GM12878 (cell line): Measurements from ENCODE around the gene HERPUD2. TPM values are rescaled to one million over a fixed set of nuclear protein-coding genes. Genes with fewer than 3 reads are reported as not detected.
A peak's percentile ranks its signal among the peaks of the same experiment; 100 is the strongest.

Source experiments
- KDM1A ChIP-seq: fragments of 200-600 bp; sonication (generic); IDR thresholded peaks from 2 replicates; pipeline ENCODE4 v1.6.1; 2016; ENCODE audit warnings: borderline replicate concordance
- NFYB ChIP-seq: IDR thresholded peaks from 2 replicates; pipeline ENCODE4 v1.6.1; 2011; ENCODE audit warnings: low read depth, mild to moderate bottlenecking, low read length, improper control_type of control experiment, moderate library complexity; ENCODE audit not compliant: insufficient read depth
- NR2C2 ChIP-seq: IDR thresholded peaks from 2 replicates; pipeline ENCODE4 v1.6.1; 2011; ENCODE audit warnings: borderline replicate concordance, low read depth; ENCODE audit not compliant: control insufficient read depth, insufficient read length
- PML ChIP-seq: IDR thresholded peaks from 2 replicates; pipeline ENCODE4 v1.6.1; 2012; ENCODE audit warnings: low read length, inconsistent platforms
- POLR2AphosphoS2 ChIP-seq: IDR thresholded peaks from 2 replicates; pipeline ENCODE4 v1.6.1; 2011; ENCODE audit warnings: low read depth, mild to moderate bottlenecking, low read length, improper control_type of control experiment, moderate library complexity
- POLR2AphosphoS5 ChIP-seq: IDR thresholded peaks from 2 replicates; pipeline ENCODE4 v1.6.1; 2011; ENCODE audit warnings: mild to moderate bottlenecking, low read length, inconsistent platforms
- SP1 ChIP-seq: IDR thresholded peaks from one replicate; pipeline ENCODE4 v1.6.1; 2011; ENCODE audit warnings: low read depth, low read length
- ZNF217 ChIP-seq: fragments of 450-650 bp; IDR thresholded peaks from 2 replicates; pipeline ENCODE4 v1.6.1; 2017; ENCODE audit warnings: antibody characterized with exemption, mild to moderate bottlenecking
- ZSCAN29 ChIP-seq: fragments of 450-650 bp; IDR thresholded peaks from 2 replicates; pipeline ENCODE4 v1.6.1; 2017; ENCODE audit warnings: mild to moderate bottlenecking, moderate library complexity
- ZZZ3 ChIP-seq: IDR thresholded peaks from 2 replicates; pipeline ENCODE4 v1.6.1; 2011; ENCODE audit warnings: low read depth; ENCODE audit not compliant: control insufficient read depth, insufficient read length
- polyA plus RNA-seq, 11 experiments: library from polyadenylated mRNA; depleted of rRNA in 4 of 11; unstranded in 6 of 11; stranded (reverse) in 5 of 11; fragments of >200 nt; fragmentation: Nextera tagmentation in 4 of 11; fragmentation: Illumina TruSeq in 1 of 11; extraction: Ambion mirVana in 4 of 11; extraction: Trizol in 1 of 11; gene quantifications; 1 replicate in 1 of 11; 2 replicates in 10 of 11; pipeline versions ENCODE4 v1.2.1 to v1.2.3, GENCODE V29; 2011 to 2016; ENCODE audit warnings: inconsistent platforms in 2 of 11, missing spikeins in 2 of 11, low read depth in 1 of 11
- total RNA-seq, 4 experiments: library from RNA; depleted of rRNA in 3 of 4; stranded (reverse); fragments of >200 nt in 3 of 4; fragmentation: Illumina TruSeq in 1 of 4; extraction: Trizol in 1 of 4; gene quantifications; 2 replicates each; pipeline versions ENCODE4 v1.2.1 to v1.2.3, GENCODE V29; 2013 to 2021
- TF ChIP-seq, protein P1 (sequence below): fragments of 450-650 bp; IDR thresholded peaks from 2 replicates; pipeline ENCODE4 v1.6.1; 2017; ENCODE audit warnings: antibody characterized with exemption, mild to moderate bottlenecking, moderate library complexity
- TF ChIP-seq, protein P2 (sequence below): IDR thresholded peaks from 2 replicates; pipeline ENCODE4 v1.6.1; 2011; ENCODE audit warnings: low read depth, low read length, improper control_type of control experiment, borderline replicate concordance
- TF ChIP-seq, protein P3 (sequence below): fragments of 450-650 bp; IDR thresholded peaks from 2 replicates; pipeline ENCODE4 v1.6.1; 2016; ENCODE audit warnings: mild to moderate bottlenecking, moderate library complexity, borderline replicate concordance
- TF ChIP-seq, protein P4 (sequence below): fragments of 450-650 bp; IDR thresholded peaks from 2 replicates; pipeline ENCODE4 v1.6.1; 2017; ENCODE audit warnings: mild to moderate bottlenecking, moderate library complexity

HERPUD2 gene
- total and polyA plus RNA-seq, 10 of the 15 experiments (the other 5 are each of a cell fraction or from before 2014, with no cell fraction given): 4.7 to 69.6 (median 13.9) TPM

DNA sequence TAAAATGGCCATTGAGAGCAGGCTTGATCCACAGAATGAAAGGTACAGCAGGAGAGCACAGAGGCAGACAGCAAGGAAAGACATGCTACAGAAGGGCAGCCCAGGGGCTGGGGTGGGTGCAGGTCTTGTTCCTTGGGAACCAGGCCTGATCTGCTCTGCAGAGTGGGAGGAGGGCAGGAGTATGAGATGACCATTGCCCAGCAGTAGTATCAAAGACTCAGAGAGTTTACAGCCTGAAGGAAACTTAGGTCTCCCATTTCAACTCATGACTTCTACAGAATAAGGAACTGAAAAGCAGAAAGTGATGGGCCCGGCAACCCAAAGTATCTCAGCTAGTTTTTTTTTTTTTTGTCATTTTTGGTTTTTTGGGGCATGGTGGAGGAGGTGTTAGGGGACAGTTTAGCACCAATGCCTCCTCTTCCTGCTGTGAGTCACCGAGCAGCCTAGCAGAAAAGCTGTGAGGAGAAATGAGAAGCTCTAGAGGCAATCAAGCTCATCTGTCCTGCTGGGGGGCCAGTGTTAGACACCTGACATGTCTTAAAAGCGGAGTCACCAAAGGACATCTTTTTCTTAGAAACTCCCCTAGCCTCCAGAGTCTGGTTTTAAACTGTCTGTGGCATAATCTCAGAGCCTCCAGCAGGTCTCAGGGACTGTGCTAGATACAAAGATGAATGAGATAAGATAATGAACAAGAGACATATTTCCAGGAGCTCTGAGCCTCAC, 34.3 kb upstream of the HERPUD2 start (continued):
- TF ChIP-seq, protein P1, sequence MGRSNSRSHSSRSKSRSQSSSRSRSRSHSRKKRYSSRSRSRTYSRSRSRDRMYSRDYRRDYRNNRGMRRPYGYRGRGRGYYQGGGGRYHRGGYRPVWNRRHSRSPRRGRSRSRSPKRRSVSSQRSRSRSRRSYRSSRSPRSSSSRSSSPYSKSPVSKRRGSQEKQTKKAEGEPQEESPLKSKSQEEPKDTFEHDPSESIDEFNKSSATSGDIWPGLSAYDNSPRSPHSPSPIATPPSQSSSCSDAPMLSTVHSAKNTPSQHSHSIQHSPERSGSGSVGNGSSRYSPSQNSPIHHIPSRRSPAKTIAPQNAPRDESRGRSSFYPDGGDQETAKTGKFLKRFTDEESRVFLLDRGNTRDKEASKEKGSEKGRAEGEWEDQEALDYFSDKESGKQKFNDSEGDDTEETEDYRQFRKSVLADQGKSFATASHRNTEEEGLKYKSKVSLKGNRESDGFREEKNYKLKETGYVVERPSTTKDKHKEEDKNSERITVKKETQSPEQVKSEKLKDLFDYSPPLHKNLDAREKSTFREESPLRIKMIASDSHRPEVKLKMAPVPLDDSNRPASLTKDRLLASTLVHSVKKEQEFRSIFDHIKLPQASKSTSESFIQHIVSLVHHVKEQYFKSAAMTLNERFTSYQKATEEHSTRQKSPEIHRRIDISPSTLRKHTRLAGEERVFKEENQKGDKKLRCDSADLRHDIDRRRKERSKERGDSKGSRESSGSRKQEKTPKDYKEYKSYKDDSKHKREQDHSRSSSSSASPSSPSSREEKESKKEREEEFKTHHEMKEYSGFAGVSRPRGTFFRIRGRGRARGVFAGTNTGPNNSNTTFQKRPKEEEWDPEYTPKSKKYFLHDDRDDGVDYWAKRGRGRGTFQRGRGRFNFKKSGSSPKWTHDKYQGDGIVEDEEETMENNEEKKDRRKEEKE: no peak
- TF ChIP-seq NR2C2: no peak
- TF ChIP-seq ZSCAN29: no peak; the same call in 1 of the 2 replicates
- TF ChIP-seq, protein P2, sequence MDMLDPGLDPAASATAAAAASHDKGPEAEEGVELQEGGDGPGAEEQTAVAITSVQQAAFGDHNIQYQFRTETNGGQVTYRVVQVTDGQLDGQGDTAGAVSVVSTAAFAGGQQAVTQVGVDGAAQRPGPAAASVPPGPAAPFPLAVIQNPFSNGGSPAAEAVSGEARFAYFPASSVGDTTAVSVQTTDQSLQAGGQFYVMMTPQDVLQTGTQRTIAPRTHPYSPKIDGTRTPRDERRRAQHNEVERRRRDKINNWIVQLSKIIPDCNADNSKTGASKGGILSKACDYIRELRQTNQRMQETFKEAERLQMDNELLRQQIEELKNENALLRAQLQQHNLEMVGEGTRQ: no peak
- TF ChIP-seq ZZZ3: no peak
- 0 out of 2 replicates have a peak, but pooled peaks have one; percentile 44 for TF ChIP-seq ZNF217
- TF ChIP-seq NFYB: peak; percentile 15; the same call in 1 of the 2 replicates
- TF ChIP-seq PML: no peak
- peak; percentile 72 for TF ChIP-seq POLR2AphosphoS5
- TF ChIP-seq, protein P3, sequence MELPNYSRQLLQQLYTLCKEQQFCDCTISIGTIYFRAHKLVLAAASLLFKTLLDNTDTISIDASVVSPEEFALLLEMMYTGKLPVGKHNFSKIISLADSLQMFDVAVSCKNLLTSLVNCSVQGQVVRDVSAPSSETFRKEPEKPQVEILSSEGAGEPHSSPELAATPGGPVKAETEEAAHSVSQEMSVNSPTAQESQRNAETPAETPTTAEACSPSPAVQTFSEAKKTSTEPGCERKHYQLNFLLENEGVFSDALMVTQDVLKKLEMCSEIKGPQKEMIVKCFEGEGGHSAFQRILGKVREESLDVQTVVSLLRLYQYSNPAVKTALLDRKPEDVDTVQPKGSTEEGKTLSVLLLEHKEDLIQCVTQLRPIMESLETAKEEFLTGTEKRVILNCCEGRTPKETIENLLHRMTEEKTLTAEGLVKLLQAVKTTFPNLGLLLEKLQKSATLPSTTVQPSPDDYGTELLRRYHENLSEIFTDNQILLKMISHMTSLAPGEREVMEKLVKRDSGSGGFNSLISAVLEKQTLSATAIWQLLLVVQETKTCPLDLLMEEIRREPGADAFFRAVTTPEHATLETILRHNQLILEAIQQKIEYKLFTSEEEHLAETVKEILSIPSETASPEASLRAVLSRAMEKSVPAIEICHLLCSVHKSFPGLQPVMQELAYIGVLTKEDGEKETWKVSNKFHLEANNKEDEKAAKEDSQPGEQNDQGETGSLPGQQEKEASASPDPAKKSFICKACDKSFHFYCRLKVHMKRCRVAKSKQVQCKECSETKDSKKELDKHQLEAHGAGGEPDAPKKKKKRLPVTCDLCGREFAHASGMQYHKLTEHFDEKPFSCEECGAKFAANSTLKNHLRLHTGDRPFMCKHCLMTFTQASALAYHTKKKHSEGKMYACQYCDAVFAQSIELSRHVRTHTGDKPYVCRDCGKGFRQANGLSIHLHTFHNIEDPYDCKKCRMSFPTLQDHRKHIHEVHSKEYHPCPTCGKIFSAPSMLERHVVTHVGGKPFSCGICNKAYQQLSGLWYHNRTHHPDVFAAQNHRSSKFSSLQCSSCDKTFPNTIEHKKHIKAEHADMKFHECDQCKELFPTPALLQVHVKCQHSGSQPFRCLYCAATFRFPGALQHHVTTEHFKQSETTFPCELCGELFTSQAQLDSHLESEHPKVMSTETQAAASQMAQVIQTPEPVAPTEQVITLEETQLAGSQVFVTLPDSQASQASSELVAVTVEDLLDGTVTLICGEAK: no peak
- peak; percentile 42 for TF ChIP-seq SP1
- TF ChIP-seq POLR2AphosphoS2: no peak; the same call in 1 of the 2 replicates
- no peak for TF ChIP-seq KDM1A
- TF ChIP-seq, protein P4, sequence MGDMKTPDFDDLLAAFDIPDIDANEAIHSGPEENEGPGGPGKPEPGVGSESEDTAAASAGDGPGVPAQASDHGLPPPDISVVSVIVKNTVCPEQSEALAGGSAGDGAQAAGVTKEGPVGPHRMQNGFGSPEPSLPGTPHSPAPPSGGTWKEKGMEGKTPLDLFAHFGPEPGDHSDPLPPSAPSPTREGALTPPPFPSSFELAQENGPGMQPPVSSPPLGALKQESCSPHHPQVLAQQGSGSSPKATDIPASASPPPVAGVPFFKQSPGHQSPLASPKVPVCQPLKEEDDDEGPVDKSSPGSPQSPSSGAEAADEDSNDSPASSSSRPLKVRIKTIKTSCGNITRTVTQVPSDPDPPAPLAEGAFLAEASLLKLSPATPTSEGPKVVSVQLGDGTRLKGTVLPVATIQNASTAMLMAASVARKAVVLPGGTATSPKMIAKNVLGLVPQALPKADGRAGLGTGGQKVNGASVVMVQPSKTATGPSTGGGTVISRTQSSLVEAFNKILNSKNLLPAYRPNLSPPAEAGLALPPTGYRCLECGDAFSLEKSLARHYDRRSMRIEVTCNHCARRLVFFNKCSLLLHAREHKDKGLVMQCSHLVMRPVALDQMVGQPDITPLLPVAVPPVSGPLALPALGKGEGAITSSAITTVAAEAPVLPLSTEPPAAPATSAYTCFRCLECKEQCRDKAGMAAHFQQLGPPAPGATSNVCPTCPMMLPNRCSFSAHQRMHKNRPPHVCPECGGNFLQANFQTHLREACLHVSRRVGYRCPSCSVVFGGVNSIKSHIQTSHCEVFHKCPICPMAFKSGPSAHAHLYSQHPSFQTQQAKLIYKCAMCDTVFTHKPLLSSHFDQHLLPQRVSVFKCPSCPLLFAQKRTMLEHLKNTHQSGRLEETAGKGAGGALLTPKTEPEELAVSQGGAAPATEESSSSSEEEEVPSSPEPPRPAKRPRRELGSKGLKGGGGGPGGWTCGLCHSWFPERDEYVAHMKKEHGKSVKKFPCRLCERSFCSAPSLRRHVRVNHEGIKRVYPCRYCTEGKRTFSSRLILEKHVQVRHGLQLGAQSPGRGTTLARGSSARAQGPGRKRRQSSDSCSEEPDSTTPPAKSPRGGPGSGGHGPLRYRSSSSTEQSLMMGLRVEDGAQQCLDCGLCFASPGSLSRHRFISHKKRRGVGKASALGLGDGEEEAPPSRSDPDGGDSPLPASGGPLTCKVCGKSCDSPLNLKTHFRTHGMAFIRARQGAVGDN: peak; percentile 66
